ENCODE results near the gene FOXL3.

The FOXL3 gene

DNA sequence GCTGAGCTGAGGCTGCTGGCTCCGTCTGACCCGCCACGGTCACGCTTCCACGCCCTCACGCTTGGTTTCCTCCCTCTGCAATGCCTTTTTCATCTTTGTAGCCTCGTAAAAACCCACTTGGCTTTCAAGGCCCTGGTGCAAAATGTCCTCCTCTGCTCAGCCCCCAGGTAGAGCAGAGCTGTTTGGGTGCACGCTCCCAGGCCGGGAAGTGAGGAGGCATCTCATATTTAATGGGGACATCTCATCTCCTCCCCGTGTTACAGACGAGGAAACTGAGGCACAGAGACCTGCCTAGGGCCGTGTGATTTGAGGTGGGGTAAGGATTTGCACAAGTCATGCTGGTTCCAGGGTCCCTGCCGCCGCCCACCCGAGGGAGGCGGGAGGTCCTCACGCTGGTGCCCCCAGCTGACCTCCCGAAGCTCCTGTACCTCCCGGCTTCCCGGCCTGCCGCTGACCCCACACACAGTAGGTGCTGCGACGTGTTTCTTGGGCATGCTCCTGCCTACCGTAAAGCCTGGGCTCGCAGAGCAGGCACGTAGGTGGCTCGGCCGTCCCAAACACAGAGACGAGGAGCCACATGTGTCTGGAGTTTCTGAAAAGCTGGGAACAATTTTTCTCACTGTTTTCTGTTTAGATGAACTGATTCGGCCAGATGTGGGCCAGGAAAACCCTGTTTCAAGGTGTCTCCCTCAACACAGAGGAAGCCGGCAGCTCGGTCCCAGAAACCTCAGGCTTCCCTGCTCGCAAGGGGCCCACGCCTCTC, 11.5 kb downstream of the FOXL3 start:
- no peak overlapping the region for H3K4me3 ChIP-seq (ENCODE audit: low read depth, low read length)
- in situ Hi-C loops (cut with HindIII; ENCODE audit: low sequenced_read_pairs) = no loop called here
- TF ChIP-seq, protein P1, sequence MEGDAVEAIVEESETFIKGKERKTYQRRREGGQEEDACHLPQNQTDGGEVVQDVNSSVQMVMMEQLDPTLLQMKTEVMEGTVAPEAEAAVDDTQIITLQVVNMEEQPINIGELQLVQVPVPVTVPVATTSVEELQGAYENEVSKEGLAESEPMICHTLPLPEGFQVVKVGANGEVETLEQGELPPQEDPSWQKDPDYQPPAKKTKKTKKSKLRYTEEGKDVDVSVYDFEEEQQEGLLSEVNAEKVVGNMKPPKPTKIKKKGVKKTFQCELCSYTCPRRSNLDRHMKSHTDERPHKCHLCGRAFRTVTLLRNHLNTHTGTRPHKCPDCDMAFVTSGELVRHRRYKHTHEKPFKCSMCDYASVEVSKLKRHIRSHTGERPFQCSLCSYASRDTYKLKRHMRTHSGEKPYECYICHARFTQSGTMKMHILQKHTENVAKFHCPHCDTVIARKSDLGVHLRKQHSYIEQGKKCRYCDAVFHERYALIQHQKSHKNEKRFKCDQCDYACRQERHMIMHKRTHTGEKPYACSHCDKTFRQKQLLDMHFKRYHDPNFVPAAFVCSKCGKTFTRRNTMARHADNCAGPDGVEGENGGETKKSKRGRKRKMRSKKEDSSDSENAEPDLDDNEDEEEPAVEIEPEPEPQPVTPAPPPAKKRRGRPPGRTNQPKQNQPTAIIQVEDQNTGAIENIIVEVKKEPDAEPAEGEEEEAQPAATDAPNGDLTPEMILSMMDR (IDR thresholded peaks at IDR 0.05; ENCODE audit: low read depth, low read length) = no peak
- no peak for DNase-seq (ENCODE audit: low read depth, low spot score)

GRCh38 chr7:302054-302992, 12.4 kb downstream of the FOXL3 start:
- no peak for DNase-seq (ENCODE audit: low read depth, low spot score)
- in situ Hi-C loops (cut with HindIII; ENCODE audit: low sequenced_read_pairs) = no loop called here
- TF ChIP-seq, protein P1 (IDR thresholded peaks at IDR 0.05; ENCODE audit: low read depth, low read length) = no peak
- no peak overlapping the region for H3K4me3 ChIP-seq (ENCODE audit: low read depth, low read length)

GRCh38 chr7:303425-303824, 13.5 kb downstream of the FOXL3 start:
- DNase-seq (ENCODE audit: low read depth, low spot score) = no peak

GRCh38 chr7:303884-304573, 14.1 kb downstream of the FOXL3 start:
- TF ChIP-seq, protein P1 (IDR thresholded peaks at IDR 0.05; ENCODE audit: low read depth, low read length) = no peak
- DNase-seq (ENCODE audit: low read depth, low spot score) = no peak
- no peak overlapping the region for H3K4me3 ChIP-seq (ENCODE audit: low read depth, low read length)
- in situ Hi-C loops (cut with HindIII; ENCODE audit: low sequenced_read_pairs) = no loop called here

More at GRCh38 chr7:303425-303824, 13.5 kb downstream of the FOXL3 start:
- TF ChIP-seq, protein P1 (IDR thresholded peaks at IDR 0.05; ENCODE audit: low read depth, low read length) = no peak
- no peak overlapping the region for H3K4me3 ChIP-seq (ENCODE audit: low read depth, low read length)
- in situ Hi-C loops (cut with HindIII; ENCODE audit: low sequenced_read_pairs) = no loop called here

- no peak for DNase-seq (ENCODE audit: low read depth, low spot score)
- TF ChIP-seq, protein P1 (IDR thresholded peaks at IDR 0.05; ENCODE audit: low read depth, low read length) = no peak
- in situ Hi-C loops (cut with HindIII; ENCODE audit: low sequenced_read_pairs) = no loop called here
- H3K4me3 ChIP-seq (ENCODE audit: low read depth, low read length) = no peak overlapping the region
Measured at GRCh38 chr7:304574-305409, 14.8 kb downstream of the FOXL3 start.

Measured in astrocyte of the spinal cord (primary cell).